ENCODE measurements around the gene PRAC1. TPM values are rescaled to one million over a fixed set of nuclear protein-coding genes. Genes with fewer than 3 reads are reported as not detected.

PRAC1 gene
- total and polyA plus RNA-seq, 2 of the 8 experiments (the other 6 are each of a cell fraction or from before 2014, with no cell fraction given): not detected

GRCh38 chr17:48770954-48771353 lies 48.6 kb upstream of the PRAC1 start (continued):
- TF ChIP-seq, protein P1, sequence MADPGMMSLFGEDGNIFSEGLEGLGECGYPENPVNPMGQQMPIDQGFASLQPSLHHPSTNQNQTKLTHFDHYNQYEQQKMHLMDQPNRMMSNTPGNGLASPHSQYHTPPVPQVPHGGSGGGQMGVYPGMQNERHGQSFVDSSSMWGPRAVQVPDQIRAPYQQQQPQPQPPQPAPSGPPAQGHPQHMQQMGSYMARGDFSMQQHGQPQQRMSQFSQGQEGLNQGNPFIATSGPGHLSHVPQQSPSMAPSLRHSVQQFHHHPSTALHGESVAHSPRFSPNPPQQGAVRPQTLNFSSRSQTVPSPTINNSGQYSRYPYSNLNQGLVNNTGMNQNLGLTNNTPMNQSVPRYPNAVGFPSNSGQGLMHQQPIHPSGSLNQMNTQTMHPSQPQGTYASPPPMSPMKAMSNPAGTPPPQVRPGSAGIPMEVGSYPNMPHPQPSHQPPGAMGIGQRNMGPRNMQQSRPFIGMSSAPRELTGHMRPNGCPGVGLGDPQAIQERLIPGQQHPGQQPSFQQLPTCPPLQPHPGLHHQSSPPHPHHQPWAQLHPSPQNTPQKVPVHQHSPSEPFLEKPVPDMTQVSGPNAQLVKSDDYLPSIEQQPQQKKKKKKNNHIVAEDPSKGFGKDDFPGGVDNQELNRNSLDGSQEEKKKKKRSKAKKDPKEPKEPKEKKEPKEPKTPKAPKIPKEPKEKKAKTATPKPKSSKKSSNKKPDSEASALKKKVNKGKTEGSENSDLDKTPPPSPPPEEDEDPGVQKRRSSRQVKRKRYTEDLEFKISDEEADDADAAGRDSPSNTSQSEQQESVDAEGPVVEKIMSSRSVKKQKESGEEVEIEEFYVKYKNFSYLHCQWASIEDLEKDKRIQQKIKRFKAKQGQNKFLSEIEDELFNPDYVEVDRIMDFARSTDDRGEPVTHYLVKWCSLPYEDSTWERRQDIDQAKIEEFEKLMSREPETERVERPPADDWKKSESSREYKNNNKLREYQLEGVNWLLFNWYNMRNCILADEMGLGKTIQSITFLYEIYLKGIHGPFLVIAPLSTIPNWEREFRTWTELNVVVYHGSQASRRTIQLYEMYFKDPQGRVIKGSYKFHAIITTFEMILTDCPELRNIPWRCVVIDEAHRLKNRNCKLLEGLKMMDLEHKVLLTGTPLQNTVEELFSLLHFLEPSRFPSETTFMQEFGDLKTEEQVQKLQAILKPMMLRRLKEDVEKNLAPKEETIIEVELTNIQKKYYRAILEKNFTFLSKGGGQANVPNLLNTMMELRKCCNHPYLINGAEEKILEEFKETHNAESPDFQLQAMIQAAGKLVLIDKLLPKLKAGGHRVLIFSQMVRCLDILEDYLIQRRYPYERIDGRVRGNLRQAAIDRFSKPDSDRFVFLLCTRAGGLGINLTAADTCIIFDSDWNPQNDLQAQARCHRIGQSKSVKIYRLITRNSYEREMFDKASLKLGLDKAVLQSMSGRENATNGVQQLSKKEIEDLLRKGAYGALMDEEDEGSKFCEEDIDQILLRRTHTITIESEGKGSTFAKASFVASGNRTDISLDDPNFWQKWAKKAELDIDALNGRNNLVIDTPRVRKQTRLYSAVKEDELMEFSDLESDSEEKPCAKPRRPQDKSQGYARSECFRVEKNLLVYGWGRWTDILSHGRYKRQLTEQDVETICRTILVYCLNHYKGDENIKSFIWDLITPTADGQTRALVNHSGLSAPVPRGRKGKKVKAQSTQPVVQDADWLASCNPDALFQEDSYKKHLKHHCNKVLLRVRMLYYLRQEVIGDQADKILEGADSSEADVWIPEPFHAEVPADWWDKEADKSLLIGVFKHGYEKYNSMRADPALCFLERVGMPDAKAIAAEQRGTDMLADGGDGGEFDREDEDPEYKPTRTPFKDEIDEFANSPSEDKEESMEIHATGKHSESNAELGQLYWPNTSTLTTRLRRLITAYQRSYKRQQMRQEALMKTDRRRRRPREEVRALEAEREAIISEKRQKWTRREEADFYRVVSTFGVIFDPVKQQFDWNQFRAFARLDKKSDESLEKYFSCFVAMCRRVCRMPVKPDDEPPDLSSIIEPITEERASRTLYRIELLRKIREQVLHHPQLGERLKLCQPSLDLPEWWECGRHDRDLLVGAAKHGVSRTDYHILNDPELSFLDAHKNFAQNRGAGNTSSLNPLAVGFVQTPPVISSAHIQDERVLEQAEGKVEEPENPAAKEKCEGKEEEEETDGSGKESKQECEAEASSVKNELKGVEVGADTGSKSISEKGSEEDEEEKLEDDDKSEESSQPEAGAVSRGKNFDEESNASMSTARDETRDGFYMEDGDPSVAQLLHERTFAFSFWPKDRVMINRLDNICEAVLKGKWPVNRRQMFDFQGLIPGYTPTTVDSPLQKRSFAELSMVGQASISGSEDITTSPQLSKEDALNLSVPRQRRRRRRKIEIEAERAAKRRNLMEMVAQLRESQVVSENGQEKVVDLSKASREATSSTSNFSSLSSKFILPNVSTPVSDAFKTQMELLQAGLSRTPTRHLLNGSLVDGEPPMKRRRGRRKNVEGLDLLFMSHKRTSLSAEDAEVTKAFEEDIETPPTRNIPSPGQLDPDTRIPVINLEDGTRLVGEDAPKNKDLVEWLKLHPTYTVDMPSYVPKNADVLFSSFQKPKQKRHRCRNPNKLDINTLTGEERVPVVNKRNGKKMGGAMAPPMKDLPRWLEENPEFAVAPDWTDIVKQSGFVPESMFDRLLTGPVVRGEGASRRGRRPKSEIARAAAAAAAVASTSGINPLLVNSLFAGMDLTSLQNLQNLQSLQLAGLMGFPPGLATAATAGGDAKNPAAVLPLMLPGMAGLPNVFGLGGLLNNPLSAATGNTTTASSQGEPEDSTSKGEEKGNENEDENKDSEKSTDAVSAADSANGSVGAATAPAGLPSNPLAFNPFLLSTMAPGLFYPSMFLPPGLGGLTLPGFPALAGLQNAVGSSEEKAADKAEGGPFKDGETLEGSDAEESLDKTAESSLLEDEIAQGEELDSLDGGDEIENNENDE (IDR thresholded peaks at IDR 0.05; ENCODE audit: insufficient replicate concordance, low read length): no peak
- TF ChIP-seq RBBP5 (IDR thresholded peaks at IDR 0.05; ENCODE audit: borderline replicate concordance, low read depth, low read length) (no peak), BCL11A (IDR thresholded peaks at IDR 0.05; ENCODE audit: low read depth in 2 of 2, low read length in 2 of 2) (no peak), YY1 (IDR thresholded peaks at IDR 0.05; ENCODE audit: low read depth, low read length) (no peak), CEBPB (IDR thresholded peaks at IDR 0.05; ENCODE audit: low read depth, low read length) (no peak), HDAC6 (IDR thresholded peaks at IDR 0.05; ENCODE audit: low read depth, low read length) (no peak), SRF (IDR thresholded peaks at IDR 0.05; ENCODE audit: low read depth, low read length) (no peak)
